Keratinocyte (primary cell): Measurements from ENCODE around the gene COA7. TPM values are rescaled to one million over a fixed set of nuclear protein-coding genes. Genes with fewer than 3 reads are reported as not detected.
A peak's percentile ranks its signal among the peaks of the same experiment; 100 is the strongest.

Experiments used
- DNase-seq: peaks from one replicate; pipeline ENCODE4 v3.0.0-alpha.2; 2011; ENCODE audit warnings: low read depth, missing footprints, low spot score
- FAIRE-seq: peaks from 2 replicates; lab custom pipeline; 2011; peaks lifted over from hg19 to GRCh38; lab: Jason Lieb, UNC
- H2AFZ ChIP-seq: 2 replicates; pipeline ENCODE4 v1.6.0; 2012; ENCODE audit warnings: low read length, control low read depth, inconsistent platforms; ENCODE audit not compliant: control insufficient read depth
- H3K27ac ChIP-seq: 2 replicates; pipeline ENCODE4 v1.5.1; 2011; ENCODE audit warnings: low read length; ENCODE audit not compliant: control insufficient read depth, insufficient read depth
- H3K27me3 ChIP-seq: 3 replicates; pipeline ENCODE4 v1.6.0; 2011; ENCODE audit warnings: low read length; ENCODE audit not compliant: control insufficient read depth, insufficient read depth; ENCODE audit errors: extremely low read depth
- H3K36me3 ChIP-seq, 2 experiments: 2 replicates in 1 of 2; 3 replicates in 1 of 2; pipeline ENCODE4 v1.5.1; 2011; ENCODE audit warnings: low read length in 2 of 2, mild to moderate bottlenecking in 1 of 2; ENCODE audit not compliant: control insufficient read depth in 2 of 2, insufficient read depth in 2 of 2; ENCODE audit errors: extremely low read depth in 1 of 2
- H3K4me1 ChIP-seq: 3 replicates; pipeline ENCODE4 v1.5.1; 2011; ENCODE audit warnings: low read length; ENCODE audit not compliant: control insufficient read depth, insufficient read depth; ENCODE audit errors: extremely low read depth
- H3K4me2 ChIP-seq: 3 replicates; pipeline ENCODE4 v1.6.0; 2011; ENCODE audit warnings: low read depth, low read length; ENCODE audit not compliant: control insufficient read depth, insufficient read depth; ENCODE audit errors: extremely low read depth
- H3K4me3 ChIP-seq, 3 experiments: fragments of 200-600 bp in 1 of 3; sonication (generic) in 1 of 3; 2 replicates in 2 of 3; 3 replicates in 1 of 3; pipeline ENCODE4 v1.5.1; 2011 to 2016; ENCODE audit warnings: low read length in 3 of 3, mild to moderate bottlenecking in 3 of 3, control low read depth in 2 of 3, inconsistent platforms in 1 of 3, low read depth in 1 of 3, mixed read lengths in 1 of 3, mixed run types in 1 of 3, moderate library complexity in 1 of 3; ENCODE audit not compliant: control insufficient read depth in 2 of 3, insufficient read depth in 2 of 3; ENCODE audit errors: extremely low read depth in 1 of 3
- H3K79me2 ChIP-seq: 2 replicates; pipeline ENCODE4 v1.6.0; 2012; ENCODE audit warnings: low read length; ENCODE audit not compliant: control insufficient read depth, insufficient read depth
- H3K9ac ChIP-seq: 3 replicates; pipeline ENCODE4 v1.6.0; 2011; ENCODE audit warnings: low read length; ENCODE audit not compliant: control insufficient read depth, insufficient read depth; ENCODE audit errors: extremely low read depth
- H3K9me1 ChIP-seq: 3 replicates; pipeline ENCODE4 v1.6.0; 2011; ENCODE audit warnings: low read length; ENCODE audit not compliant: control insufficient read depth, insufficient read depth; ENCODE audit errors: extremely low read depth
- H3K9me3 ChIP-seq: 2 replicates; pipeline ENCODE4 v1.5.1; 2012; ENCODE audit warnings: low read depth, low read length; ENCODE audit not compliant: control insufficient read depth
- H4K20me1 ChIP-seq: 3 replicates; pipeline ENCODE4 v1.6.0; 2011; ENCODE audit warnings: low read length; ENCODE audit not compliant: control insufficient read depth, insufficient read depth; ENCODE audit errors: extremely low read depth
- EZH2 ChIP-seq: IDR thresholded peaks from one replicate; pipeline ENCODE4 v1.6.1; 2012; ENCODE audit warnings: inconsistent platforms, mild to moderate bottlenecking, low read length, moderate library complexity
- dilution Hi-C: fragments of 300-500 bp; cut with MboI; formaldehyde crosslinking; loops from one replicate; pipeline ENCODE4 v1.7.0; 2020; ENCODE audit warnings: low sequenced_read_pairs; ENCODE audit not compliant: extremely low pct_ligation_motif_present
- polyA plus RNA-seq, 5 experiments: library from polyadenylated mRNA; depleted of rRNA in 3 of 5; stranded (reverse) in 3 of 5; stranded (forward) in 1 of 5; unstranded in 1 of 5; fragments of >200 nt; gene quantifications; 1 replicate in 1 of 5; 2 replicates in 3 of 5; 3 replicates in 1 of 5; pipeline versions ENCODE4 v1.2.1 to v1.2.3, GENCODE V29; 2011 to 2012; ENCODE audit warnings: missing spikeins in 2 of 5, low read depth in 1 of 5, low replicate concordance in 1 of 5
- TF ChIP-seq, protein P1 (sequence below), 3 experiments: IDR thresholded peaks in 1 of 3; conservative IDR thresholded peaks in 1 of 3; optimal IDR thresholded peaks in 1 of 3; 2 replicates in 2 of 3; 3 replicates in 1 of 3; pipeline versions ENCODE3 to v1.5.1; 2011; ENCODE audit warnings: low read length in 3 of 3, mild to moderate bottlenecking in 3 of 3, moderate library complexity in 2 of 3, control low read depth in 1 of 3, inconsistent platforms in 1 of 3; ENCODE audit not compliant: insufficient read depth in 2 of 3; ENCODE audit errors: extremely low read depth in 1 of 3

COA7 gene
- polyA plus RNA-seq, 1 donor (not counting 4 experiments of a cell fraction or from before 2014, with no cell fraction given) = 23.5 TPM

DNA sequence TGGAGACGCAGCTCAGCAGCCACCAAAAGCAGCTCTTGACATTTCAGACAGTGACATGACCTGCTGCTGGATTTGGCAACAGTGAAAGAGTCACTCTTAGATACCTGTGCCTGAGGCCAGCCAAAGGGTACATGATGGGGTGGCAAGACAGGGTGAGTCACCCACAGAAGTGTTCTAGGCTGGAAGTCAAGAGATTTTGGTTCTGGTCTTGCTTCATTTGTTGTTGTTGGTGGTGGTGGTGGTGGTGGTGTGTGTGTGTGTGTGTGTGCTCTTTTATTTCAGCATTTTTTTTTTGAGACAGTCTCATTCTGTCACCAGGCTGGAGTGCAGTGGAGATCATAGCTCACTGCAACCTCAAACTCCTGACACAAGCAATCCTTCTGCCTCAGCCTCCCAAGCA is 39.4 kb downstream of the COA7 start:
- Histone ChIP-seq H3K4me1 (peaks cover 33% of the 10 kb centered on the region), H3K4me3 (no peak overlapping the region), H3K9me3 (no peaks in the 10 kb centered on the region), H4K20me1 (no peaks in the 10 kb centered on the region), H2AFZ (no peak overlapping the region), H3K4me2 (no peak overlapping the region), H3K9me1 (no peaks in the 10 kb centered on the region), H3K27ac (peak overlapping the region; percentile 60), H3K36me3 (no peaks in the 10 kb centered on the region), H3K27me3 (no peaks in the 10 kb centered on the region), H3K79me2 (no peaks in the 10 kb centered on the region), H3K9ac (no peak overlapping the region)
- DNase-seq = peak; percentile 63
- no peak for TF ChIP-seq EZH2
- TF ChIP-seq, protein P1, sequence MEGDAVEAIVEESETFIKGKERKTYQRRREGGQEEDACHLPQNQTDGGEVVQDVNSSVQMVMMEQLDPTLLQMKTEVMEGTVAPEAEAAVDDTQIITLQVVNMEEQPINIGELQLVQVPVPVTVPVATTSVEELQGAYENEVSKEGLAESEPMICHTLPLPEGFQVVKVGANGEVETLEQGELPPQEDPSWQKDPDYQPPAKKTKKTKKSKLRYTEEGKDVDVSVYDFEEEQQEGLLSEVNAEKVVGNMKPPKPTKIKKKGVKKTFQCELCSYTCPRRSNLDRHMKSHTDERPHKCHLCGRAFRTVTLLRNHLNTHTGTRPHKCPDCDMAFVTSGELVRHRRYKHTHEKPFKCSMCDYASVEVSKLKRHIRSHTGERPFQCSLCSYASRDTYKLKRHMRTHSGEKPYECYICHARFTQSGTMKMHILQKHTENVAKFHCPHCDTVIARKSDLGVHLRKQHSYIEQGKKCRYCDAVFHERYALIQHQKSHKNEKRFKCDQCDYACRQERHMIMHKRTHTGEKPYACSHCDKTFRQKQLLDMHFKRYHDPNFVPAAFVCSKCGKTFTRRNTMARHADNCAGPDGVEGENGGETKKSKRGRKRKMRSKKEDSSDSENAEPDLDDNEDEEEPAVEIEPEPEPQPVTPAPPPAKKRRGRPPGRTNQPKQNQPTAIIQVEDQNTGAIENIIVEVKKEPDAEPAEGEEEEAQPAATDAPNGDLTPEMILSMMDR (optimal IDR thresholded peaks at IDR 0.05 in 1 of 3, IDR thresholded peaks at IDR 0.05 in 1 of 3, conservative IDR thresholded peaks at IDR 0.05 in 1 of 3; ENCODE audit: extremely low read depth in 1 of 3, insufficient read depth in 2 of 3, low read length in 3 of 3) = no peak
- dilution Hi-C loops = no loop called here
- FAIRE-seq = no peak

DNA sequence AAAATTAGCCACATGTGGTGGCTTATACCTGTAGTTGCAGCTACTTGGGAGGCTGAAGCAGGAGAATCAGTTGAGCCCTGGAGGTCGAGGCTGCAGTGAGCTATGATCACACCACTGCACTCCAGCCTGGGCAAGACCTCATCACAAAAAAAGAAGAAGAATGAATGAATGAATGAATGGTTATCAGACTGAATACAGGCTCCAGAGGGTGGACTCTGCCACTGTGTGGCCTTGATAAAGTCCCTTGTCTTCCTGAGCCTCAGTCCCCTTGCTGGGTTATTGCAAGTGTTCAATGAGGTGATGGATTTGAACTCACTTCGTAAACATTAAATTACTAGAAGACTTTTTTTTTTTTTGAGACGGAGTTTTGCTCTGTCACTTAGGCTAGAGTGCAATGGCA is 40.4 kb downstream of the COA7 start:
- dilution Hi-C loops = no loop called here
- Histone ChIP-seq H2AFZ (no peak overlapping the region), H3K27me3 (no peaks in the 10 kb centered on the region), H3K4me2 (no peak overlapping the region), H3K36me3 (no peaks in the 10 kb centered on the region), H3K4me1 (peaks cover 25% of the 10 kb centered on the region), H3K9me1 (no peaks in the 10 kb centered on the region), H4K20me1 (no peaks in the 10 kb centered on the region), H3K79me2 (no peaks in the 10 kb centered on the region), H3K9ac (no peak overlapping the region), H3K27ac (no peak overlapping the region), H3K4me3 (no peak overlapping the region), H3K9me3 (no peaks in the 10 kb centered on the region)
- no peak for FAIRE-seq
- DNase-seq = no peak
- TF ChIP-seq, protein P1 (optimal IDR thresholded peaks at IDR 0.05 in 1 of 3, IDR thresholded peaks at IDR 0.05 in 1 of 3, conservative IDR thresholded peaks at IDR 0.05 in 1 of 3; ENCODE audit: extremely low read depth in 1 of 3, insufficient read depth in 2 of 3, low read length in 3 of 3) = no peak
- no peak for TF ChIP-seq EZH2
